Activated naive CD4-positive, alpha-beta T cell treated with anti-CD3 and anti-CD28 coated beads, Interleukin-2, amount 50 U/mL, for 16 hours (primary cell): Measurements from ENCODE around the gene NR1D2.
"Not testable (repeated sequence)": the region's sequence is repeated elsewhere in the genome, so short reads cannot be mapped to it uniquely, and the experiment has no call there.

Experiments
- DNase-seq: peaks from one replicate; pipeline ENCODE4 v3.0.0-alpha.2; 2020

NR1D2 gene

GRCh38 chr3:24012589-24013269, 67.6 kb downstream of the NR1D2 start:
- no peak for DNase-seq

DNA sequence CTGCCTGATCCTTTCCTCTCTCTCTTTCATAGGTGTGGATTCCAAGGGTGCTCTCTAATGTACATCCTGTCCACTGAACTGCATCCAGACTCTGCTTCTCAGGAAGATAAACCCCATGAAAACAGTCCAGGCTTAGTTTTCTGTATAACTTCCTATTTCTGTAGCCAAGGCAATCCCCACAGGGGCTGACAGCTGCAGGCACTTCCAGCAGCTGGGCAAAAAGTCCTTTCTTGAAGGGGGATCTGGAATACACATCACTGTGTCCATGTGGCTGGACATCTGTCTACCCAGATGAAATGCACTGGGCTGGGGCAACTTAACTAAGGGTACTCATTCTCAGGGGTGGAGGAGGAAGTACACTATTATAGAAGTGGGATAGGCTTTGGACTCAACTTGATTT, 72.2 kb downstream of the NR1D2 start:
- no peak for DNase-seq

DNA sequence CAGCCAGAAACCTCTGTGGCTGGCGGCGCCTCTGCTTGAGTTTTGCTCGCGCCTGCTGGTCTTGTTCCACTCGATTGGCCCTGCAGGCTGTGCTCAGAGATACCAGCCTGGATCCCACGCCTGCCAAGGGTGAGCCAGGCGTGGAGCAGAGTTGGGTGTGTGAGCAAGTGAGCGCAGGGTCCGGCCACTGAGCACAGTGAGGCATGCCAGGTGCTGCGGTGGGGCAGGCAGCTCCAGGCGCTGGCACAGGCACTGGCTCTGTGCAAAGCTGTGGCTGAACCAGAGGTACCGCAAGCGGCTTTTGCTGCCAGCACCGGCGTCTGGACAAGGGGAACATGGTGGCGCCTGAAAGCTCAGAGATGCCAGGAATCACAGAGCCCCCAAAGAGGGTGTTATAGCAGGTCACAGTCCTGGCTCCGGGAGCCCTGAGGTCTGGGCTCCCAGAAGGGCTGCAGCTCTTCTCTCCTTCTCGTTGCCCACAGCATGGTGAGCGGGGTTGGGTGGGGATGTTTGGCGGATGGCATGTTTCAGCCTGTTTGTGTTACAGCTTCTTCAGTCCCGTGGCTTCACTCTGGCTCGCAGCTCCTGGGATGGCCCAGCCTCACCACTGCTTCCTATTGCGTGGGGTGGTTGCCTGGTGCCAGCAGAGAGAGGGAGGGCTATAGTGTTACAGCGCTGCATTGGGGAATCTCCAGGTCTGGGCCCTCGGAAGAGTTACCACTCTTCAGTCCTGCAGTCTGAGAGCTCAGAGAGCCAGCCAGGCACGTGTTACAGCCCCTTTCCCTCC, 73.9 kb downstream of the NR1D2 start:
- DNase-seq, result no peak

GRCh38 chr3:24019585-24019984, 74.5 kb downstream of the NR1D2 start:
- no peak for DNase-seq

DNA sequence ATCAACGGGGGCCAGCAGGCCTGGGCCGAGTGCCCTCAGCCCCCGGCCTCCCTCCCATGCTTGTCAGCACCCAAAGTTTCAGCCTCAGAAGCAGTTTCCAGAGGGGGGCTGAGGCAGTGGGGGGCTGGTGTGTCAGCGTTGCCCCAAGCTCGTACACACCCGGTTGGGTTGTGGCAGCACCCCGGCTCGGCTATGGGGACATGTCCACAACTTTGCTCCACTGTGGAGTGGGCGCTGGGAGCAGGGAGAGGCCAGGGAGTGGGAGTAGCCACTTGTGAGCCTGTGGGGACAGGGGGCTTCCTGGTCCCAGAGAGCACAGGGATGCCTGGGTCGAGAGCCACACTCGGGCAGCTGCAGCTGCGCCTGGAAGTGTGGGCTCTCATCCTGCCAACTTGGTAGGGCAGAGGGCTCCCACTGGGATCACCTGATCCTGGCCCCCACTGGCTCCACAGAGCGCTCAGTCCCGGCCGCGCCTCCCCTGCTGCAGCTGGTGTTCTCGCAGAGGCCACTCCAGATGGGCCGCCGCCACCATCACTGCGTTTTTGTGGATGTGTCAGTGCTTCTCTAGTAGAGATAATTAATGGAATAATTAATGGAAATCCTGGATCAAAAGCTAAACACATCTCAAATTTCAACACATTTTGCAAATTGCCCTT, 75.1 kb downstream of the NR1D2 start:
- peak; percentile 11 for DNase-seq

GRCh38 chr3:24023197-24023596, 78.1 kb downstream of the NR1D2 start:
- DNase-seq, result no peak

- DNase-seq, result no peak
Observed at GRCh38 chr3:24025805-24026204, 80.7 kb downstream of the NR1D2 start.

DNA sequence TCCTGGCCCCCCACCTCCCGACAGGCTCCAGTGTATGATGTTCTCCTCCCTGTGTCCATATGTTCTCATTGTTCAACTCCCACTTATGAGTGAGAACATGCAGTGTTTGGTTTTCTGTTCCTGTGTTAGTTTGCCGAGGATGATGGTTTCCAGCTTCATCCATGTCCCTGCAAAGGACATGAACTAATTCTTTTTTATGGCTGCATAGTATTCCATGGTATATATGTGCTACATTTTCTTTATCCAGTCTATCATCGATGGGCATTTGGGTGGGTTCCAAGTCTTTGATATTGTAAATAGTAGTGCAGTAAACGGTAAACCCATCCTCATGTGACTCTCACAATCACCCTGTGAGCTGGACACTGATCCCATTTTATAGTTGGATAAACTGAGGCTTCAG, 81.6 kb downstream of the NR1D2 start:
- not testable (repeated sequence) for DNase-seq

DNA sequence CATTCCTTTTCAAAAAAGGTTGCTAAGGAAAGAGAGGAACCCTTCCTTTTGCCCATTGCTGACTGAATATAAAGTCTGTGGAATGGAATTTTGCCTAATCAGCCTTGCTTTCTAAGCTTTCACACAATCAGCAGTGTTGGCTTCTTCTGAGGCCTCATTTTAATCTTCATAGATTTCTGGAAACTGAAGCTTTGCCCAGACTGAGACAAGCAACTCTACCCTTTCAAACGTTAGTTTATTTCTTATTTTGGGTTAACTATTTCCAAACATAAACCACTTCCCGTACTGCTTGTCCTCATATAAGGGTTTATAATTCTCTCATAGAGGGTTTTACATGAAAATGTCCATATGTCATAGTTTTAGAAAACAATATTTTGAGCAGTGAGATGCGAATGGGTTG, 82.9 kb downstream of the NR1D2 start:
- no peak for DNase-seq
